ENCODE results near the gene MECP2.

MECP2 gene

GRCh38 chrX:154140206-154140605 lies 42.7 kb upstream of the MECP2 start:
- no peak overlapping the region for H3K4me3 ChIP-seq (ENCODE audit: severe bottlenecking)
- TF ChIP-seq CTCF (IDR thresholded peaks at IDR 0.05; ENCODE audit: poor library complexity, severe bottlenecking), result no peak
- no peak overlapping the region for H3K27ac ChIP-seq (ENCODE audit: poor library complexity, severe bottlenecking)
- no peaks in the 10 kb centered on the region for H3K9me3 ChIP-seq (ENCODE audit: severe bottlenecking)
- ATAC-seq (ENCODE audit: low read depth) (no peak), DNase-seq (ENCODE audit: low spot score) (no peak)
- H3K4me1 ChIP-seq (ENCODE audit: insufficient read depth, poor library complexity, severe bottlenecking), result no peaks in the 10 kb centered on the region
- no peaks in the 10 kb centered on the region for H3K27me3 ChIP-seq (ENCODE audit: insufficient read depth, poor library complexity, severe bottlenecking)
- no peaks in the 10 kb centered on the region for H3K36me3 ChIP-seq (ENCODE audit: low read depth)

GRCh38 chrX:154138857-154139256 lies 41.3 kb upstream of the MECP2 start:
- Histone ChIP-seq H3K36me3 (ENCODE audit: low read depth) (no peaks in the 10 kb centered on the region), H3K9me3 (ENCODE audit: severe bottlenecking) (no peaks in the 10 kb centered on the region), H3K27me3 (ENCODE audit: insufficient read depth, poor library complexity, severe bottlenecking) (no peaks in the 10 kb centered on the region), H3K4me1 (ENCODE audit: insufficient read depth, poor library complexity, severe bottlenecking) (no peaks in the 10 kb centered on the region), H3K4me3 (ENCODE audit: severe bottlenecking) (no peak overlapping the region), H3K27ac (ENCODE audit: poor library complexity, severe bottlenecking) (no peak overlapping the region)
- DNase-seq (ENCODE audit: low spot score) (no peak), ATAC-seq (ENCODE audit: low read depth) (no peak)
- no peak for TF ChIP-seq CTCF (IDR thresholded peaks at IDR 0.05; ENCODE audit: poor library complexity, severe bottlenecking)

DNA sequence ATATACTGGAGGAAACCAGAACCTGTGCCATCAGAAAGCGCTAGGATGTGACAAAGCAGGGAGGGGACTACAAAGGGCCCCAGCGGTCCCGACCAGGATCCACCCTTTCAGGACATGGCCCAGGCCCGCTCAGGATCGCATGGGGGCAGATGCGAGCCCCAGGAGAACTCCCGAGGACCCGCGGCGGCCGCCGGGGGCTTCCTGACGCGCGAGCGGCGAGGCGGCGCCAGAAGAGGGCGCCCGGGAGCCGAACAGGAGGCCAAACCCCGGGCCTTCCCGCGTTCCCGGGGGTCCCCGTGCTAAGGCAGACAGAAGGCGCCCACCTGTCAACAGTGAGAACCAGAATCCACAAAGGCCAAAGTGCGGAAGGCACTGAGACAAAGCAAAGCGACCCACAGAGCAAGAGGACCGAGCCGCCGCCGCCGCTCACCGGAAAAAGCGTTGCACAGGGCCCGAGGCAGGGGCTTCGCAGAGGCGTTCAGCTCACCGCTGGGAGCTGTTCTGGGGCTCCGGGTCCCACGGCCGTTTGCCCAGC lies 39.2 kb upstream of the MECP2 start:
- Histone ChIP-seq H3K4me1 (ENCODE audit: insufficient read depth, poor library complexity, severe bottlenecking) (no peaks in the 10 kb centered on the region), H3K27ac (ENCODE audit: poor library complexity, severe bottlenecking) (no peak overlapping the region), H3K36me3 (ENCODE audit: low read depth) (no peaks in the 10 kb centered on the region), H3K9me3 (ENCODE audit: severe bottlenecking) (no peaks in the 10 kb centered on the region), H3K4me3 (ENCODE audit: severe bottlenecking) (no peak overlapping the region), H3K27me3 (ENCODE audit: insufficient read depth, poor library complexity, severe bottlenecking) (no peaks in the 10 kb centered on the region)
- TF ChIP-seq CTCF (IDR thresholded peaks at IDR 0.05; ENCODE audit: poor library complexity, severe bottlenecking), result peak; percentile 84
- DNase-seq (ENCODE audit: low spot score) (no peak), ATAC-seq (ENCODE audit: low read depth) (peak; percentile 70; the same call in 2 of the 3 replicates)

DNA sequence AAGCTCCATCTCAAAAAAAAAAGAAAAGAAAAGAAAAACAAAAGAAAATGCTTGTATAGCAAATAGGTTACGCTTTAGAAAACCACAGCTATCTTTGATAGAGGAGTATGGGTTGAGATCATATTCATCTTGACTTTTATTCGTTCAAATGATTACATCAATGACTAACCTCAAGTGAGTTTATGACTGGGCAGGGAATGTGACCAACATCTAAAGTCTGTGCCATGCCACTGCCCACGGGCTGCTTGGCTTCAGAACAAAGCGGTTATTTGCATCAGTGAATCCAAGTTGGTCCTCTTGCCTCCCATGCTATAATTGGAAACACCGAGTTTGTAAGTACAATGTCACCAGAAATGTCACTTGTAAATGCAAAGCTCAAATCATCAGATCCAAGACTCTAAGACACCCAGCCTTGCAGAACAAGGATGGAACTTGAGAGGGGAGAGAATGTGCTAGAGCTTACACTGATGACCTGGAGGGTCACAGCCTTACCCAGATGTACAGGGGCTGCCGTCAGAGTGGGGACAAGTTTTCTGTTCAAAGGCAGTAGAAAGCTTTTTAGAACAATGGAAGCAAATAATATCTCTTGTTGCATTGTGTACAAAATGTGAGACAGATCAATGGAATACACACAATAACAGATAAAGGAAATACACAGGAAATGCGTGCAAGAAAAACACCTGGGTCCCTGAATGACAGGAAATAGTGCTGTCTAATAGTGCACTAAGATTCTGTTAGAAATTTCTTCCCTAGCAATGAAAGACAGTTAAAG lies 38.1 kb upstream of the MECP2 start:
- no peak overlapping the region for H3K27ac ChIP-seq (ENCODE audit: poor library complexity, severe bottlenecking)
- H3K4me1 ChIP-seq (ENCODE audit: insufficient read depth, poor library complexity, severe bottlenecking), result no peaks in the 10 kb centered on the region
- DNase-seq (ENCODE audit: low spot score) (no peak), ATAC-seq (ENCODE audit: low read depth) (no peak)
- no peaks in the 10 kb centered on the region for H3K9me3 ChIP-seq (ENCODE audit: severe bottlenecking)
- H3K4me3 ChIP-seq (ENCODE audit: severe bottlenecking), result no peak overlapping the region
- TF ChIP-seq CTCF (IDR thresholded peaks at IDR 0.05; ENCODE audit: poor library complexity, severe bottlenecking), result no peak
- H3K36me3 ChIP-seq (ENCODE audit: low read depth), result no peaks in the 10 kb centered on the region
- H3K27me3 ChIP-seq (ENCODE audit: insufficient read depth, poor library complexity, severe bottlenecking), result no peaks in the 10 kb centered on the region

GRCh38 chrX:154132366-154132765 lies 34.8 kb upstream of the MECP2 start:
- H3K27ac ChIP-seq (ENCODE audit: poor library complexity, severe bottlenecking), result no peak overlapping the region
- TF ChIP-seq CTCF (IDR thresholded peaks at IDR 0.05; ENCODE audit: poor library complexity, severe bottlenecking), result no peak
- no peaks in the 10 kb centered on the region for H3K4me1 ChIP-seq (ENCODE audit: insufficient read depth, poor library complexity, severe bottlenecking)
- H3K27me3 ChIP-seq (ENCODE audit: insufficient read depth, poor library complexity, severe bottlenecking), result no peaks in the 10 kb centered on the region
- no peaks in the 10 kb centered on the region for H3K36me3 ChIP-seq (ENCODE audit: low read depth)
- H3K9me3 ChIP-seq (ENCODE audit: severe bottlenecking), result no peaks in the 10 kb centered on the region
- H3K4me3 ChIP-seq (ENCODE audit: severe bottlenecking), result no peak overlapping the region
- DNase-seq (ENCODE audit: low spot score), result no peak
- ATAC-seq (ENCODE audit: low read depth), result no peak

All from RWPE2 (cell line).